ENCODE results near the gene IARS2.
"Not testable (repeated sequence)": the region's sequence is repeated elsewhere in the genome, so short reads cannot be mapped to it uniquely, and the experiment has no call there.

GRCh38 chr1:220086261-220086686 lies 7.7 kb upstream of the IARS2 start:
- not testable (repeated sequence) for TF ChIP-seq CTCF (IDR thresholded peaks at IDR 0.05; ENCODE audit: poor library complexity, severe bottlenecking); EP300 (conservative IDR thresholded peaks at IDR 0.05; ENCODE audit: poor library complexity, severe bottlenecking); TAF1 (IDR thresholded peaks at IDR 0.05; ENCODE audit: low read depth); RAD21 (conservative IDR thresholded peaks at IDR 0.05); EZH2 (IDR thresholded peaks at IDR 0.05; ENCODE audit: borderline replicate concordance, insufficient read depth, low read length, poor library complexity, severe bottlenecking); REST (IDR thresholded peaks at IDR 0.05; ENCODE audit: borderline replicate concordance)
